Mucosa of gallbladder (tissue), 1 donor: ENCODE results near the gene GSTCD. TPM values are rescaled to one million over a fixed set of nuclear protein-coding genes. Genes with fewer than 3 reads are reported as not detected.
A peak's percentile ranks its signal among the peaks of the same experiment; 100 is the strongest.
"Not testable (repeated sequence)": the region's sequence is repeated elsewhere in the genome, so short reads cannot be mapped to it uniquely, and the experiment has no call there.

ENCODE experiments used
- DNase-seq: peaks from one replicate; pipeline ENCODE4 v3.0.0-alpha.2; 2020; ENCODE audit warnings: low spot score
- total RNA-seq: library from RNA; stranded (reverse); gene quantifications from one replicate; pipeline ENCODE4 v1.2.1, GENCODE V29; 2021
- donor health status: DM: no; HTN: no; CAD: no.

The GSTCD gene
- total RNA-seq, 1 donor from 2014 or later = 12.8 TPM

GRCh38 chr4:105714932-105715331 lies 6.3 kb downstream of the GSTCD start:
- DNase-seq = no peak

GRCh38 chr4:105715692-105716278 lies 7.2 kb downstream of the GSTCD start:
- DNase-seq = no peak

GRCh38 chr4:105719204-105719603 lies 10.6 kb downstream of the GSTCD start:
- no peak for DNase-seq

- no peak for DNase-seq
These were observed 17.0 kb downstream of the GSTCD start for GRCh38 chr4:105725623-105726022.

GRCh38 chr4:105729895-105730294 lies 21.3 kb downstream of the GSTCD start:
- not testable (repeated sequence) for DNase-seq

- not testable (repeated sequence) for DNase-seq
These were observed 26.6 kb downstream of the GSTCD start for GRCh38 chr4:105735217-105735616.

GRCh38 chr4:105741548-105741947 lies 33.0 kb downstream of the GSTCD start:
- no peak for DNase-seq

- DNase-seq = no peak
These were observed 39.6 kb downstream of the GSTCD start for GRCh38 chr4:105748222-105748621.

- no peak for DNase-seq
These were observed 43.2 kb downstream of the GSTCD start for GRCh38 chr4:105751718-105752299.

GRCh38 chr4:105753361-105753760 lies 44.8 kb downstream of the GSTCD start:
- DNase-seq = no peak

GRCh38 chr4:105755375-105755774 lies 46.8 kb downstream of the GSTCD start:
- DNase-seq = no peak

GRCh38 chr4:105758958-105759357 lies 50.4 kb downstream of the GSTCD start:
- no peak for DNase-seq

- peak; percentile 28 for DNase-seq
These were observed 57.3 kb downstream of the GSTCD start for GRCh38 chr4:105765690-105766407.

- no peak for DNase-seq
These were observed 59.0 kb downstream of the GSTCD start for GRCh38 chr4:105767579-105767978.

- not testable (repeated sequence) for DNase-seq
These were observed 61.9 kb downstream of the GSTCD start for GRCh38 chr4:105770524-105770923.

- DNase-seq = not testable (repeated sequence)
These were observed 63.5 kb downstream of the GSTCD start for GRCh38 chr4:105772065-105772464.

GRCh38 chr4:105775760-105776415 lies 67.3 kb downstream of the GSTCD start:
- not testable (repeated sequence) for DNase-seq

GRCh38 chr4:105780176-105780575 lies 71.6 kb downstream of the GSTCD start:
- no peak for DNase-seq

- DNase-seq = no peak
These were observed 76.2 kb downstream of the GSTCD start for GRCh38 chr4:105784761-105785160.

- DNase-seq = no peak
These were observed 77.2 kb downstream of the GSTCD start for GRCh38 chr4:105785792-105786191.

GRCh38 chr4:105786748-105787147 lies 78.2 kb downstream of the GSTCD start:
- no peak for DNase-seq

- no peak for DNase-seq
These were observed 88.6 kb downstream of the GSTCD start for GRCh38 chr4:105797225-105797624.
